T-cell (primary cell): Measurements from ENCODE around the gene RAB8B. TPM values are rescaled to one million over a fixed set of nuclear protein-coding genes. Genes with fewer than 3 reads are reported as not detected.

Experiments used
- ATAC-seq, 4 experiments: fragments of 200-7000 bp in 3 of 4; fragments of 150-1000 bp in 1 of 4; cut with Tn5 transposase; replicated peaks in 1 of 4; 1 replicate in 3 of 4; 2 replicates in 1 of 4; pipeline ENCODE4 v1.10.0; 2021; ENCODE audit warnings: moderate library complexity in 3 of 4, mild to moderate bottlenecking in 2 of 4, moderate number of reproducible peaks in 1 of 4
- CTCF ChIA-PET, 2 donors: fragments of 300-600 bp; sonication (Branson Sonifier 250); formaldehyde crosslinking; loops; one replicate each; lab custom pipeline; 2022; ENCODE audit warnings: antibody characterized with exemption in 2 of 2; lab: Charles Lee
- POLR2A ChIA-PET, 2 donors: fragments of 300-600 bp; sonication (Branson Sonifier 250); formaldehyde crosslinking; loops; one replicate each; lab custom pipeline; 2022; ENCODE audit warnings: antibody characterized with exemption in 2 of 2; lab: Charles Lee
- DNase-seq, 35 experiments: peaks; one replicate each; pipeline versions ENCODE4 v3.0.0 to v3.0.0-alpha.2; 2013 to 2023
- H3K27ac ChIP-seq: one replicate; pipeline ENCODE4 v1.5.1; 2013; ENCODE audit warnings: low read length
- H3K27me3 ChIP-seq, 2 experiments: replicated peaks in 1 of 2; 1 replicate in 1 of 2; 2 replicates in 1 of 2; pipeline versions ENCODE4 v1.6.1 to v1.7.0; 2013; ENCODE audit warnings: low read length in 1 of 2, mixed read lengths in 1 of 2; ENCODE audit not compliant: control insufficient read depth in 2 of 2, insufficient read depth in 2 of 2; ENCODE audit errors: extremely low read depth in 1 of 2
- H3K36me3 ChIP-seq, 2 donors: 1 replicate in 1 of 2; 2 replicates in 1 of 2; pipeline versions ENCODE4 v1.6.1 to v1.7.0; 2013; ENCODE audit warnings: low read length in 1 of 2; ENCODE audit not compliant: control insufficient read depth in 2 of 2, insufficient read depth in 1 of 2; ENCODE audit errors: extremely low read depth in 1 of 2
- H3K4me1 ChIP-seq, 2 experiments: 1 replicate in 1 of 2; 2 replicates in 1 of 2; pipeline versions ENCODE4 v1.6.1 to v1.7.0; 2013; ENCODE audit warnings: low read length in 2 of 2, mixed read lengths in 1 of 2; ENCODE audit not compliant: insufficient read depth in 2 of 2, control insufficient read depth in 1 of 2; ENCODE audit errors: extremely low read depth in 1 of 2
- H3K4me3 ChIP-seq, 2 donors: 1 replicate in 1 of 2; 2 replicates in 1 of 2; pipeline versions ENCODE4 v1.5.1 to v1.7.0; 2013; ENCODE audit warnings: mild to moderate bottlenecking in 2 of 2, low read length in 1 of 2, moderate library complexity in 1 of 2; ENCODE audit not compliant: control insufficient read depth in 1 of 2; ENCODE audit errors: extremely low read depth in 1 of 2
- H3K9me3 ChIP-seq: 2 replicates; pipeline ENCODE4 v1.7.0; 2013
- H3K27ac Mint-ChIP-seq, 2 donors: one replicate each; pipeline ENCODE4 v1.8.0; 2020 to 2021; ENCODE audit warnings: mild to moderate bottlenecking in 2 of 2, mixed read lengths in 2 of 2
- H3K27me3 Mint-ChIP-seq, 2 donors: one replicate each; pipeline ENCODE4 v1.8.0; 2021 to 2022; ENCODE audit warnings: mixed read lengths in 2 of 2
- H3K36me3 Mint-ChIP-seq: one replicate; pipeline ENCODE4 v1.8.0; 2021; ENCODE audit warnings: mixed read lengths
- H3K4me1 Mint-ChIP-seq, 3 donors: one replicate each; pipeline ENCODE4 v1.8.0; 2020 to 2022; ENCODE audit warnings: mixed read lengths in 3 of 3, mild to moderate bottlenecking in 1 of 3
- H3K4me3 Mint-ChIP-seq, 3 donors: one replicate each; pipeline ENCODE4 v1.8.0; 2020 to 2022; ENCODE audit warnings: mild to moderate bottlenecking in 3 of 3, mixed read lengths in 3 of 3, moderate library complexity in 3 of 3
- H3K9me3 Mint-ChIP-seq, 3 donors: one replicate each; pipeline ENCODE4 v1.8.0; 2020 to 2022; ENCODE audit warnings: mixed read lengths in 3 of 3
- WGBS: methylation state at CpG from one replicate; pipeline ENCODE4 v1.1.5; 2013; ENCODE audit warnings: missing lambda C conversion rate; ENCODE audit not compliant: insufficient coverage; 5-methylcytosine and 5-hydroxymethylcytosine counted together
- total RNA-seq, 35 experiments: library from RNA in 6 of 35; stranded (reverse) in 6 of 35; fragments of 120-200 nt in 1 of 35; gene quantifications; one replicate each; pipeline versions ENCODE4 v1.2.1 to v1.2.4 and lab custom pipeline; 2013 to 2026

The RAB8B gene
- total RNA-seq, 5 donors from 2014 or later (not counting 1 experiment from before 2014, with no cell fraction given), result 52.2 to 66.7 (median 55.7) TPM

DNA sequence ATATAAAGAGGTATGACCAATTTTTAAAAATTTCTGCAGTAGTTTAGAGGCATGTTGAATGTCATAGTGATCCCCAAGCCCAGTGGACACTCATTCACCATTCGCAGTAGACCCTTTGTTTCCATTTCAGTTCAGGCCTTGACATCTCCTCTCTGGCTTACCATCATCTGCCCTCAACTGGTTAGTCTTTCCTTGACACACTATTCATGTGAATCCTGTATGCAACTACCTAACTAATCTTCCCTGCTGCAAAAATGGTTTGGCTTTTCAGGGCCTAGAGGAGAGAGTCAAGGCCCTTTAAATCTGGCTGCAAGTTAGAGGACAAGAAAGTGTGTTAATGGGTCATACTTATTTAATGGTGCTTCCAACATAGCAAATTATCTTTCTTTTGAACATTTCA lies 98.9 kb downstream of the RAB8B start:
- H3K9me3 ChIP-seq, result no peaks in the 10 kb centered on the region
- H3K27me3 ChIP-seq, result no peaks in the 10 kb centered on the region
- CTCF ChIA-PET, result interaction anchor here (0.7 to 2.1 kb wide), 5 partner anchors 9 to 114 kb away, joined by 3 to 17 read pairs (median 4); no protein-coding TSS in a partner anchor
- 100% methylated on average over 1 of the region's 1 CpG for WGBS
- peaks cover 10 to 13% (median 12%) of the 10 kb centered on the region in 3 donors for H3K4me1 Mint-ChIP-seq
- H3K27me3 Mint-ChIP-seq, result no peaks in the 10 kb centered on the region
- H3K9me3 Mint-ChIP-seq, result no peaks in the 10 kb centered on the region
- peaks cover 0 to 15% of the 10 kb centered on the region in 2 donors for H3K36me3 ChIP-seq
- peak overlapping the region; percentile 35 to 58 for H3K27ac Mint-ChIP-seq
- H3K4me3 ChIP-seq, result no peak overlapping the region
- DNase-seq, result no peak
- H3K4me3 Mint-ChIP-seq, result no peak overlapping the region
- ATAC-seq, result peak in 1 of 4 experiments; percentile 12
- H3K4me1 ChIP-seq, result no peaks in the 10 kb centered on the region
- POLR2A ChIA-PET, result interaction anchor here (0.6 kb wide), 2 partner anchors 29 to 178 kb away, joined by 5 to 7 read pairs; no protein-coding TSS in a partner anchor
- H3K36me3 Mint-ChIP-seq, result peaks cover 43% of the 10 kb centered on the region
- H3K27ac ChIP-seq, result no peak overlapping the region

DNA sequence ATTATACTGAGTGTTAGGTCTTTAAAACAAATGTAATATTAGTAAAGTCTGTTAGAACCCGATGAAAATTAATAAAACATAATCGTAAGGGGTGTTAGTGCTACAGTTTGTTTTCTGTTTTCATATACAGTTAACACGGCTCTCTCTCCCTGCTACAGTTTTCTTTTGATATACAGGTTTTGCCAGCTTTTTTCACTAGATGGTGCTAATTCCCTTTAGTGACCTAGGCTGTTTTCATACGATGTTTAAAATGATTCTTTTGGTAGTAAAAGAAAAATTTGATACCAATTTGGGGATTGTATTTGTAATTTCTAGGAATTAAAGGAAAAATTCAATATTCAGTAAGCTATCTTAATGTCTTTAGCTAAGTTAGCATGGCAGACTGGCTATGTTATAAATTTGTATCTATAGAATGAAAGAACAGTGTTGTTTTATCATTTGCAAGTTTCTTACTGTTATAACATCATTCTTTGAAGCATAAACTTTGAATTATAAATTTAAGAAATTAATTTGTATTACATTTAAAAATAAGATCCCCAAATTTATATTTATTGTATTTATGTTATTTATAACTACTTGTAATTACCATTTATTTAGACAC lies 99.5 kb downstream of the RAB8B start:
- Histone ChIP-seq H3K4me1 (no peaks in the 10 kb centered on the region), H3K27me3 (no peaks in the 10 kb centered on the region), H3K36me3 (peaks cover 0 to 18% of the 10 kb centered on the region in 2 donors), H3K4me3 (no peak overlapping the region), H3K9me3 (no peaks in the 10 kb centered on the region), H3K27ac (no peak overlapping the region)
- DNase-seq (peak in 1 of 35 experiments; percentile 69), ATAC-seq (peak; percentile 65 to 81 (median 76))
- ChIA-PET CTCF (interaction anchor here in 1 of 2 donors (0.6 to 2.1 kb wide), 5 partner anchors 9 to 1141 kb away, joined by 3 to 17 read pairs (median 3); no protein-coding TSS in a partner anchor), POLR2A (interaction anchor here (0.5 to 0.7 kb wide), 5 partner anchors 11 to 178 kb away, joined by 3 to 8 read pairs (median 5); no protein-coding TSS in a partner anchor)
- peaks cover 5 to 9% (median 8%) of the 10 kb centered on the region in 3 donors for H3K4me1 Mint-ChIP-seq
- H3K9me3 Mint-ChIP-seq, result no peaks in the 10 kb centered on the region
- no peak overlapping the region for H3K4me3 Mint-ChIP-seq
- H3K27me3 Mint-ChIP-seq, result no peaks in the 10 kb centered on the region
- peak overlapping the region; percentile 35 to 58 for H3K27ac Mint-ChIP-seq
- no CpG with 5 or more reads among the region's 4 CpGs for WGBS
- peaks cover 41% of the 10 kb centered on the region for H3K36me3 Mint-ChIP-seq

DNA sequence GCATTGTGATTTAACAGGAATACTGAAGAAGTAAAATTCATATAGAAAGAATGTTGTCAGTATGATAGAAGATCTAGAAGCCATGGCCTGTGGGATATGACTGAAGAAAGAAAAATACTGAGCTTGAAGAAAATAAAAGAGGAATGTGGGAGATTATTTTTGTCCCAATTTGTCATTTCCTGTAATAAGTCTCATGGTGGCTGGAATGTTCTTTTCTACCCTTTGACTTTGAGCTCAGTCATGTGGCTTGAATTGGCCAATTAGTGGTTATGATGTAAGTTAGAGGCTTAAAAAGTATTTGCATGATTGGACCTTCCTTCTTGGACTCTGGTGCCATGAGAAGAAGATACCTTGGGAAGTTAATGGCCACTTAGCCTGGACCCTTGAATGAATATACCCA lies 102.1 kb downstream of the RAB8B start:
- H3K27ac Mint-ChIP-seq, result no peak overlapping the region
- ChIA-PET POLR2A (interaction anchor here (0.6 kb wide), 2 partner anchors 14 to 172 kb away, joined by 3 read pairs; no protein-coding TSS in a partner anchor), CTCF (interaction anchor here (0.6 to 1.4 kb wide), 7 partner anchors 9 to 184 kb away, joined by 3 to 8 read pairs (median 4); no protein-coding TSS in a partner anchor)

DNA sequence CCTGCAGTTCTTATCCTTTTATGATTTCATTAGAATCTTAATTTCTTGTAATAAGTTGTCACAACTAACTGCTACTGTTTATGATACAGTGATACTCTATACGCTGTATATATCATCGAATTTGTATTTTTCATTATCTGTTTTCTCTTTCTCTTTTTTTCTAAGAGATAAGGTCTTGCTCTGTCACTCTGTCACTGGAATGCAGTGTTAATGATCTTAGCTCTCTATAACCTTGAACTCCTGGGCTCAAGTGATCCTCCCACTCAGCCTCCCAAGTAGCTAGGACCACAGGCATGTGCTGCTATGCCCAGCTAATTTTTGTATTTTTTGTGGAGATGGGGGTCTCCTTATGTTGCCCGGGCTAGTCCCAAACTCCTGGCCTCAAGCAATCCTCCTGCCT lies 102.8 kb downstream of the RAB8B start:
- ChIA-PET POLR2A (no interaction called here), CTCF (no interaction called here)
- Mint-ChIP-seq H3K9me3 (no peaks in the 10 kb centered on the region), H3K4me1 (peaks cover 10 to 22% (median 16%) of the 10 kb centered on the region in 3 donors), H3K27ac (no peak overlapping the region), H3K27me3 (no peaks in the 10 kb centered on the region), H3K36me3 (peaks cover 49% of the 10 kb centered on the region), H3K4me3 (no peak overlapping the region)
- H3K9me3 ChIP-seq, result no peaks in the 10 kb centered on the region
- WGBS, result no CpG with 5 or more reads among the region's 3 CpGs
- H3K4me1 ChIP-seq, result peaks cover 0 to 14% of the 10 kb centered on the region in 2 experiments
- DNase-seq (no peak), ATAC-seq (no peak)
- H3K4me3 ChIP-seq, result no peak overlapping the region
- no peak overlapping the region for H3K27ac ChIP-seq
- no peaks in the 10 kb centered on the region for H3K27me3 ChIP-seq
- H3K36me3 ChIP-seq, result peaks cover 0 to 11% of the 10 kb centered on the region in 2 donors

More for the DNA sequence above, 102.1 kb downstream of the RAB8B start:
- peaks cover 0 to 11% of the 10 kb centered on the region in 2 donors for H3K36me3 ChIP-seq
- Mint-ChIP-seq H3K36me3 (peaks cover 53% of the 10 kb centered on the region), H3K27me3 (no peaks in the 10 kb centered on the region), H3K4me3 (no peak overlapping the region), H3K9me3 (no peaks in the 10 kb centered on the region), H3K4me1 (peaks cover 10 to 22% (median 16%) of the 10 kb centered on the region in 3 donors)
- no peak for ATAC-seq
- peaks cover 0 to 14% of the 10 kb centered on the region in 2 experiments for H3K4me1 ChIP-seq
- no peaks in the 10 kb centered on the region for H3K9me3 ChIP-seq
- no peak for DNase-seq
- no peak overlapping the region for H3K27ac ChIP-seq
- H3K27me3 ChIP-seq, result no peaks in the 10 kb centered on the region
- no peak overlapping the region for H3K4me3 ChIP-seq

DNA sequence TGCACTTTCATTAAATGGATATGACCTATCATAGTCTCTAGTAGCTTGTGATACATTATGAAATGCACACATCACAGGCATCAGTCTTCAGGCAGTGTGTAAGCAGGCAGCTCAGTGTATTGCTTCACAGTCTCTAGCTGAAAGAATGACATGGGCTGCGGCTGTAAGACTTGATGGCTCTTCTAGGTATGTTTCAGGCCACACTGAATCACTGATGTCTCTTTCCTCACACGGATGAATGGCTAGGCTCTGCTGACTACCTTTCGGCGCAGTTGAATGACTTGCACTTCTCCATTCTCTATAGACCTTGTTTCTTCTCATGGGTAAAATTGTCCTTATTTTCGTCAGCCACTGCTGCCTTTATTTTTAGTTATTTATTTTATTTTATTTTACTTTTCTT lies 103.4 kb downstream of the RAB8B start:
- Histone ChIP-seq H3K9me3 (no peaks in the 10 kb centered on the region), H3K27me3 (no peaks in the 10 kb centered on the region), H3K36me3 (peaks cover 0 to 14% of the 10 kb centered on the region in 2 donors), H3K27ac (no peak overlapping the region), H3K4me1 (peaks cover 0 to 14% of the 10 kb centered on the region in 2 experiments), H3K4me3 (no peak overlapping the region)
- Mint-ChIP-seq H3K27ac (no peak overlapping the region), H3K4me1 (peaks cover 10 to 22% (median 16%) of the 10 kb centered on the region in 3 donors), H3K9me3 (no peaks in the 10 kb centered on the region), H3K36me3 (peaks cover 47% of the 10 kb centered on the region), H3K27me3 (no peaks in the 10 kb centered on the region), H3K4me3 (no peak overlapping the region)
- WGBS, result 83% methylated on average over 1 of the region's 5 CpGs
- CTCF ChIA-PET, result interaction anchor here in 1 of 2 donors (0.6 kb wide), 1 partner anchor 110 kb away, joined by 6 read pairs; no protein-coding TSS in a partner anchor
- DNase-seq, result no peak
- POLR2A ChIA-PET, result no interaction called here
- no peak for ATAC-seq

DNA sequence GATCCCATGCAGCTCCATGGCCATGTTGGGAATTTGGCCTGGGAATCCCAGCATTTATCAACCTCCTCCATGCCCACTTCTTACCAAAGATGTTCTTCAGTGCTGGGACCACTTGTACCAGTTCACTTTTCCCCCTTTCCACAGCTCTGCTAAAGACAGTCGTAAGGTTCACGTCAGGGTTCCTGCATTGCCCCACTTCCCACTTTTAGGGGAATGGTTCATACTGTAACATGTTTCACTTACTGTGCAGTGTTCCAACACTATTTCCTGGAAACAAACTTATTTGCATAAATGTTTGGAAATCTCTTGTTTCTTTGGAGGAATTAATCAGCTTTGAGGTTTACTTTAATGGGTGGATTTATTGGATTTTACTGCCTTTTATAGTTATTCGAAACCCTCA lies 105.0 kb downstream of the RAB8B start:
- Histone ChIP-seq H3K9me3 (no peaks in the 10 kb centered on the region), H3K27ac (no peak overlapping the region), H3K4me1 (peaks cover 0 to 14% of the 10 kb centered on the region in 2 experiments), H3K36me3 (peaks cover 0 to 20% of the 10 kb centered on the region in 2 donors), H3K27me3 (no peaks in the 10 kb centered on the region), H3K4me3 (no peak overlapping the region)
- no peaks in the 10 kb centered on the region for H3K27me3 Mint-ChIP-seq
- POLR2A ChIA-PET, result interaction anchor here (0.5 to 0.7 kb wide), 2 partner anchors 247 to 893 kb away, joined by 3 read pairs; no protein-coding TSS in a partner anchor
- DNase-seq (no peak), ATAC-seq (no peak)
- H3K9me3 Mint-ChIP-seq, result no peaks in the 10 kb centered on the region
- H3K4me3 Mint-ChIP-seq, result no peak overlapping the region
- peaks cover 2 to 17% (median 7%) of the 10 kb centered on the region in 3 donors for H3K4me1 Mint-ChIP-seq
- no CpG with 5 or more reads among the region's 3 CpGs for WGBS
- H3K27ac Mint-ChIP-seq, result no peak overlapping the region
- CTCF ChIA-PET, result no interaction called here
- H3K36me3 Mint-ChIP-seq, result peaks cover 53% of the 10 kb centered on the region
